Endodermal cell (in vitro differentiated cells): Measurements from ENCODE around the gene AKAP6. TPM values are rescaled to one million over a fixed set of nuclear protein-coding genes. Genes with fewer than 3 reads are reported as not detected.

Experiments
- DNase-seq: peaks from one replicate; pipeline ENCODE4 v3.0.0-alpha.2; 2017
- H3K27ac ChIP-seq: 2 replicates; pipeline ENCODE4 v1.5.1; 2013; ENCODE audit warnings: mild to moderate bottlenecking, low read depth, low read length, moderate library complexity
- H3K27me3 ChIP-seq: 2 replicates; pipeline ENCODE4 v1.6.1; 2013; ENCODE audit warnings: mild to moderate bottlenecking, low read length, moderate library complexity; ENCODE audit not compliant: insufficient read depth, control insufficient read depth, poor library complexity, severe bottlenecking
- H3K36me3 ChIP-seq: 2 replicates; pipeline ENCODE4 v1.7.0; 2013; ENCODE audit warnings: mild to moderate bottlenecking, low read length, moderate library complexity; ENCODE audit not compliant: control insufficient read depth, insufficient read depth
- H3K4me1 ChIP-seq: one replicate; pipeline ENCODE4 v1.7.0; 2013; ENCODE audit warnings: low read length; ENCODE audit not compliant: control insufficient read depth, insufficient read depth
- H3K4me3 ChIP-seq: 2 replicates; pipeline ENCODE4 v1.5.1; 2013; ENCODE audit warnings: mild to moderate bottlenecking, low read length, moderate library complexity
- H3K9ac ChIP-seq: 2 replicates; pipeline ENCODE4 v1.6.1; 2013; ENCODE audit warnings: mild to moderate bottlenecking, low read length, moderate library complexity; ENCODE audit not compliant: poor library complexity, severe bottlenecking; ENCODE audit errors: extremely low read depth
- H3K9me3 ChIP-seq: 2 replicates; pipeline ENCODE4 v1.6.1; 2013; ENCODE audit warnings: mild to moderate bottlenecking, low read length, moderate library complexity; ENCODE audit not compliant: control insufficient read depth
- H3K27ac Mint-ChIP-seq: 2 replicates; pipeline ENCODE4 v1.8.0; 2020; ENCODE audit warnings: mixed read lengths
- H3K27me3 Mint-ChIP-seq: 2 replicates; pipeline ENCODE4 v1.8.0; 2021; ENCODE audit warnings: mild to moderate bottlenecking, mixed read lengths; ENCODE audit not compliant: insufficient read depth
- H3K36me3 Mint-ChIP-seq: 2 replicates; pipeline ENCODE4 v1.8.0; 2020; ENCODE audit warnings: low read depth, mixed read lengths
- H3K4me1 Mint-ChIP-seq: 2 replicates; pipeline ENCODE4 v1.8.0; 2020; ENCODE audit warnings: mixed read lengths
- H3K4me3 Mint-ChIP-seq: 2 replicates; pipeline ENCODE4 v1.8.0; 2020; ENCODE audit warnings: mild to moderate bottlenecking, moderate library complexity, mixed read lengths
- H3K9me3 Mint-ChIP-seq: 2 replicates; pipeline ENCODE4 v1.8.0; 2020; ENCODE audit warnings: mild to moderate bottlenecking, mixed read lengths
- CTCF ChIP-seq: fragments of 200-600 bp; sonication (generic); conservative IDR thresholded peaks from 2 replicates; pipeline ENCODE4 v1.5.0; 2021; ENCODE audit warnings: antibody characterized with exemption, mild to moderate bottlenecking
- WGBS, 2 experiments: methylation state at CpG; one replicate each; pipeline versions ENCODE4 v1.1.5 to v1.1.7; 2013; ENCODE audit warnings: missing lambda C conversion rate in 2 of 2, mixed read lengths in 1 of 2; ENCODE audit not compliant: insufficient coverage in 1 of 2, insufficient read length in 1 of 2; 5-methylcytosine and 5-hydroxymethylcytosine counted together
- total RNA-seq, 2 donors: library from RNA; stranded (reverse); fragmentation: NEBNext Ultra II Directional in 1 of 2; extraction: Animal tissue kit (Norgen Biotek cat#: 25700) in 1 of 2; gene quantifications; 2 replicates in 1 of 2; 3 replicates in 1 of 2; pipeline ENCODE4 v1.2.1, GENCODE V29; 2021

Gene AKAP6
- total RNA-seq, 2 donors from 2014 or later = 4.3 to 5.0 TPM

DNA sequence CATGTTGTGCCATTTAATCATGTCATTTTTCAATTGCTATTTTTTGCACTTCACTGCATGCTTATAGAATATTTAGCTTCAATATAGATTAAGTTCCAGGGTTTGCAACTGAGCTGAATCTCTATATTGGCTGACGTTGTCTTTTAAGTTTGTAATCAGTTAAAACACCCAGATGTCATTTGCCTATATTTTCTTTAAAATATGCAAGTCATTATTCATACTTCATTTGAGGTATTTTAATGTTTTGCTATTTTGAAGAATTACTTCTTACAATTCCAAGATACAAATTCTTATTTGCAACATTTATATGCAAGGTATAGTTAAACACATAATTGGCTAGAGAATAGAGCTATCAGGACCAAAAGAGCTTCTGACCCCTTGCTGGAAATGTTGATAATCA, 434.6 kb downstream of the AKAP6 start:
- Mint-ChIP-seq H3K9me3 (no peaks in the 10 kb centered on the region), H3K27me3 (peaks cover 5% of the 10 kb centered on the region), H3K4me1 (no peaks in the 10 kb centered on the region), H3K4me3 (no peak overlapping the region), H3K36me3 (no peaks in the 10 kb centered on the region), H3K27ac (no peak overlapping the region)
- WGBS, 2 experiments = 100% methylated on average over 1 of the region's 1 CpG; no CpG with 5 or more reads in 1 of the 2 experiments
- Histone ChIP-seq H3K36me3 (no peaks in the 10 kb centered on the region), H3K9me3 (no peaks in the 10 kb centered on the region), H3K4me1 (no peaks in the 10 kb centered on the region), H3K9ac (no peak overlapping the region), H3K27ac (no peak overlapping the region), H3K27me3 (no peaks in the 10 kb centered on the region), H3K4me3 (no peak overlapping the region)
- no peak for DNase-seq
- TF ChIP-seq CTCF = no peak

GRCh38 chr14:32764131-32764530, 435.0 kb downstream of the AKAP6 start:
- DNase-seq = no peak
- H3K9me3 Mint-ChIP-seq = no peaks in the 10 kb centered on the region
- H3K27me3 Mint-ChIP-seq = peaks cover 5% of the 10 kb centered on the region
- no peaks in the 10 kb centered on the region for H3K36me3 ChIP-seq
- no peak for TF ChIP-seq CTCF
- H3K4me1 Mint-ChIP-seq = no peaks in the 10 kb centered on the region
- H3K27me3 ChIP-seq = no peaks in the 10 kb centered on the region
- no peaks in the 10 kb centered on the region for H3K9me3 ChIP-seq
- H3K4me3 ChIP-seq = no peak overlapping the region
- H3K36me3 Mint-ChIP-seq = no peaks in the 10 kb centered on the region
- no peak overlapping the region for H3K27ac Mint-ChIP-seq
- no peak overlapping the region for H3K9ac ChIP-seq
- no peak overlapping the region for H3K4me3 Mint-ChIP-seq
- no peak overlapping the region for H3K27ac ChIP-seq
- H3K4me1 ChIP-seq = no peaks in the 10 kb centered on the region

DNA sequence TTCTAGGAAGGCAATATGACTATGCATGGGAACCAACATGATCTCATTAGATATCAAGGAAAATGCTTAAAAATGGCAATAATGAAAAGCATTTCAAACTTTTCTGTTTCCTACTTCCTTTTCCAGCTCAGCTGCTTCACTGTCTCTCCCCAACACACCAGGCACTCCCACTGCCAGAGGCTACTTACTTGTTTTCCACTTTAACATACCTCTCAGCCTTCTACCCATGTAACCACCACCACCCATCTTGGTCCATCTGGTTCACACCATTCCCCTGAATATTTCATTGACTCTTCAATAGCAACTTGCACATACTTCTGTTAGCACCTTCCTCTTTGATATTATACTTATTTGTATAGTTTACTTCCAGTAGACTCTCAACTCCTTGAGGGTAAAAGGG, 441.3 kb downstream of the AKAP6 start:
- no peaks in the 10 kb centered on the region for H3K36me3 ChIP-seq
- Mint-ChIP-seq H3K36me3 (no peaks in the 10 kb centered on the region), H3K4me3 (no peak overlapping the region), H3K27ac (no peak overlapping the region), H3K27me3 (no peaks in the 10 kb centered on the region), H3K9me3 (no peaks in the 10 kb centered on the region), H3K4me1 (no peaks in the 10 kb centered on the region)
- no peak for DNase-seq
- no peaks in the 10 kb centered on the region for H3K27me3 ChIP-seq
- H3K9ac ChIP-seq = no peak overlapping the region
- no peaks in the 10 kb centered on the region for H3K9me3 ChIP-seq
- TF ChIP-seq CTCF = no peak
- no peak overlapping the region for H3K27ac ChIP-seq
- H3K4me1 ChIP-seq = no peaks in the 10 kb centered on the region
- no peak overlapping the region for H3K4me3 ChIP-seq
